ENCODE data around the gene SLC9A4. TPM values are rescaled to one million over a fixed set of nuclear protein-coding genes. Genes with fewer than 3 reads are reported as not detected.

Gene SLC9A4
- total and polyA plus RNA-seq, 9 of the 15 experiments (the other 6 are each of a cell fraction or from before 2014, with no cell fraction given) = 0.04 to 0.15 (median 0.04) TPM; not detected in 5

GRCh38 chr2:102423368-102423767 is 49.7 kb upstream of the SLC9A4 start (continued):
- TF ChIP-seq E2F1 (CRISPR knock-in tag; IDR thresholded peaks at IDR 0.05) (no peak), BACH1 (tag; IDR thresholded peaks at IDR 0.05) (peak; percentile 61; the same call in 1 of the 2 replicates), ZNF668 (CRISPR knock-in tag; IDR thresholded peaks at IDR 0.05) (peak; percentile 69; the same call in 1 of the 2 replicates), ZNF282 (CRISPR knock-in tag; IDR thresholded peaks at IDR 0.05) (no peak), ARID4B (CRISPR knock-in tag; IDR thresholded peaks at IDR 0.05) (no peak), BDP1 (IDR thresholded peaks at IDR 0.05; ENCODE audit: insufficient read depth, insufficient read length) (no peak), ZNF311 (CRISPR knock-in tag; IDR thresholded peaks at IDR 0.05) (peak; percentile 70; the same call in 1 of the 2 replicates), SMAD4 (CRISPR knock-in tag; conservative IDR thresholded peaks at IDR 0.05) (peak; percentile 78), GTF2A2 (tag; IDR thresholded peaks at IDR 0.05) (peak; percentile 87), RBM15 (IDR thresholded peaks at IDR 0.05; ENCODE audit: insufficient read depth, low read length) (no peak), U2AF2 (optimal IDR thresholded peaks at IDR 0.05; ENCODE audit: low read depth, low read length) (no peak), ETV1 (tag; conservative IDR thresholded peaks at IDR 0.05; ENCODE audit: low read depth) (no peak), TRIM25 (IDR thresholded peaks at IDR 0.05; ENCODE audit: borderline replicate concordance) (no peak), RREB1 (CRISPR knock-in tag; IDR thresholded peaks at IDR 0.05) (peak; percentile 96), ZNF134 (CRISPR knock-in tag; conservative IDR thresholded peaks at IDR 0.05) (0 out of 2 replicates have a peak, but pooled peaks have one; percentile 48), NFYB (IDR thresholded peaks at IDR 0.05; ENCODE audit: extremely low read depth, insufficient read length) (no peak)

All from K562 (cell line).